GM18499 (cell line): ENCODE data around the gene SGK1.

Source experiments
- ATAC-seq: cut with Tn5 transposase; IDR thresholded peaks from one replicate; pipeline ENCODE4 v1.9.1; 2021; ENCODE audit warnings: moderate number of reproducible peaks; ENCODE audit not compliant: insufficient read depth, unreplicated experiment

Gene SGK1

GRCh38 chr6:134146268-134147033 lies 171.5 kb downstream of the SGK1 start:
- ATAC-seq: no peak

DNA sequence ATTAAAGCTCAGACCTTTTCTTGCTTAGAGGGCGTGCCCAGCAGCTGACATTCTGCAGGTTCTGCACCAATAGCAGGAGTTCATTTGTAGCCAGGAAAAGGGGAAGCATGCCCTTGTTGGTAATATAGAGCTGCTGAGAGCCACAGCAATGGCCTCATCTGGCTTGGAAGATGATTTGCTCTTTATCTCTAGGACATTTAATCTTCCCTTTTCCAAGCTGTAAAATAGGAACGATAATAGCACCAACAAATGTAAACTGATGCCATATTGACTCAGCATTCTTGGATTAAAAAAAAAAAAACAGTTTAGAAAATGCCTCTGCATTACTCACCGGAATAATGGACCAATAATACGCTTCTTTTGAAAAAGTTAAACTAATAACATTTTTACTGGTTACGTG lies 172.1 kb downstream of the SGK1 start:
- ATAC-seq: no peak

DNA sequence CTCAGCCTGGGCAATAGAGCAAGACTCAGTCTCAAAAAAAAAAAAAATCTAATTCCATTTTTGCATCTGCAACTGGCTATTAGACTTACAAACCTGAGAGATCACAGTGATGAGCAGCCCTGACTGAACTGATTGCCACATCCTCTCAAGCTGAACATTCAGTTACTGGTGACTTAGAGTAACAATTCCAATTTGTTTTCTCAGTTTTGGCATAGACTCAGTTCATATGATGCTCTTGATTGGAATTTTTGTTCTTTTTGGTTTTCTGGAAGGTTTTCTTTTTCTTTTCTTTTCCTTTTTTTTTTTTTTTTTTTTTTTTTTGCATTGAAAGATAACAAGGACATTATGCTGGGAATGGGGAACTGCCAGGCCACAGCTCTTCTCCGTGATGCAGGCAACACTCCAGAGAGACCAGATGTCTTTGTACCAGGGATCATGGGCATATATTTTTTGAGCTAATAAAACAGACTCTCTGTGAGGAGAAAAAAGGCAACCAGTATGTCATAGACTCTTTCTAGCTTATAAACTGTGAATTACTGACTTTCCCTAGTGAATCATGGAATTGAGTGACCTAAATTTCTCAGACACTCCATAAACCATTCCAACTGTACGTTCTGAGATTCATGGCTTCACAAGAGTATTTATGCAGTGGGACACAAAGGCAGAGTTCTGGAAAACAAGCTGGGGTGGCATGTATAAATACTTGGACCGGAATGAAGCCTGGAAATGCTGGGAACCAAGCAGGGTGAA lies 179.5 kb downstream of the SGK1 start:
- no peak for ATAC-seq

GRCh38 chr6:134134654-134135053 lies 183.3 kb downstream of the SGK1 start:
- no peak for ATAC-seq

DNA sequence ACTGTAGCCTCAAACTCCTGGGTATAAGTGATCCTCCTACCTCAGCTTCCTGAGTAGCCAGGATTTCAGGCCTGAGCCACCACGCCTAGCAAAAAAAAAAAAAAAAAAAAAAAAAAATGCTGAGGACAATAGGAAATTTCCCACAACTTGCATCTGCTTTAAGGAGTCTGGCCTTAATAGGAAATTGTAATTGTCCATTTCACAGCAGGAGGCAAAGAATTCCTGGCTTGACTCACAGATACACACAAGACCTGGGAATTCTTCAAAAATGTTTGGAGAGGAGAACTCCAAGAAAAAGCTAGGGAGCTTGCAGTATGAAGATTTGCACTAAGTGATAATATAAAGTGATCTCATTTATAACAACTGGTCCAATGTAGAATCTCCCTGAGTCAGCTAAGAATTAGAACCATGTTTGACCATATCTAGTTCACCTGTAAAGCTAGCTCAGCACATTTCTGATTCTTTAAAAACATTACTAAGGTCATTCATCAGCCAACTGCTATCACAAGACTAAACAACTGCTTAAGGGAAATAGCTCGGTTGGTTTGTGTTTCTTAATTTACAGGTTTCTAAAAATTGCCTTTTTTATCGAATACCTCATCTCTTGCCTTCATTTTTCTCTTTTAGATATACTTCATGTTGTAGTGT lies 185.3 kb downstream of the SGK1 start:
- no peak for ATAC-seq

DNA sequence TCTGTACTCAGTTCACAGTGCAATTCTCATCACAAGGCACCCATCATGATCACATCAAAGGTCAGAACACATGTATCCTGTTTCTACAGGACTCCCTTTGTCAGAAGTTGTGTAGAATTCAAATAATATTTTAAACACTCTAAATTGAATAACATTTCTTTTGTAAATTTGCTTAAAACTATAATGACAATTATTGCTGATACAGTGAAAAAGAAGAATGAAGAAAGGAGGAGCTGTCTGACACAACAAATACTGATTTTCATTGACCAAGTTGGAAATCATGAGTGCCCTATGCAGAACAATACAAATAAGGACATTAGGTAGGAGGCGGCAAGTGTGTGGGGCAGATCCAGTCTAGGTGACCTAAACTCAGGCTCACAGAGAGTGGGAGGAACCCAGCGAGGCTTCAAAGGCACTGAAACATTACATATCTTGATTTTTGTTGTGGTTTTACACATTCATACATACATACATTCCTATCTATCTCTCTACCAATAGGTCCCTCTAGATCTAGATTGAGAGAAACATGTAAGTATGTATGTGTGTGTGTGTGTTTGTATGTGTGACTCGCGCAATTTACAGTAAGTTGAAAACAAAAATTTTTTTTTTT lies 186.3 kb downstream of the SGK1 start:
- ATAC-seq: no peak

DNA sequence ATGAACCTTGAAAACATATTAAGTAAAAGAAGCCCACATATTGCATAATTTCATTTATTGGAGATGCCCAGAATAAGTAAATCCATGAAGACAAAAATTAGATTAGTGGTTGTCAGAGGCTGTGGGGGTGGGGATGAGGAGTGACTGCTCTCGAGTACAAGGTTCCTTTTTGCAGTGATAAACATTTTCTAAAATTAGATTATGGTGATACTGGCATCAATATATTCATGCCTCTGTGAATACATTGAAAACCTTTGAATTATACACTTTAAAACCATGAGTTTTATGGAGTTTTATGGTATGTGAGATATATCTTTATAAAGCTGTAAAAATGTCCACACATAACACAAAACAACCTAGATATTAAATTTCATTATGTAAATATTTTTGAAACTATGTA lies 189.8 kb downstream of the SGK1 start:
- no peak for ATAC-seq

GRCh38 chr6:134123666-134124208 lies 194.2 kb downstream of the SGK1 start:
- ATAC-seq: peak; percentile 51

DNA sequence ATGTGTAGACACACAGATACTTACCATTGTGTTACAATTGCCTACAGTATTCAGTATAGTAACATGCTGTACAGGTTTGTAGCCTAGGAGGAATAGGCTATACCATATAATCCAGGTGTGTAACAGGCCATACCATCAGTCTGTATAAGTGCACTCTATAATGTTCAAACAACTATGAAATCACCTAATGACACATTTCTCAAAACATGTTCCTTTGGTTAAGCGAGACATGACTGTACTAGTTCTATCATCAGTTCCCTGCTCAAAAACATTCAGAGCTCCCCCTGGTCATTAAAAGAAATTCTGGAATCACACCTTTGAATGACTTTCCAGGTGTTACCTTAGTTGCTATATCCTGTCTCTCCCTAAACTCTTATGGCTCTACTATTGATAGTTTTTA lies 195.1 kb downstream of the SGK1 start:
- no peak for ATAC-seq

GRCh38 chr6:134119486-134119885 lies 198.4 kb downstream of the SGK1 start:
- no peak for ATAC-seq
